ENCODE data around the gene BRPF1.
A peak's percentile ranks its signal among the peaks of the same experiment; 100 is the strongest.

BRPF1 gene

DNA sequence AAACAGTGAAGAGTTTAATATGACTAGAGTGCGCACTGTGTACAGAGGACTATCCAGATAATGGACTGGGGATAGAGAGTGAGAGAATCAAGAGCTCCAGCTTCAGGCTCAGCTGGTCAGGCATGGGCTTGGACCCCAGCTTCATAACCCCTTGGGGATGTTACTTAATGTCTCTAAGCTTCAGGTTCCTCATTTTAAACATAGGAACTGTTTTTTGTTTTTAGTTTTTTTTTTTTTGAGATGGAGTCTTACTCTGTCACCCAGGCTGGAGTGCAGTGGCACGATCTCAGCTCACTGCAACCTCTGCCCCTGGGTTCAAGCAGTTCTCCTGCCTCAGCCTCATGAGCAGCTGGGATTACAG, 9.9 kb upstream of the BRPF1 start:
- no peak overlapping the region for H2BK12ac ChIP-seq (ENCODE audit: low read length)
- H3K79me2 ChIP-seq (ENCODE audit: control insufficient read depth, insufficient read depth, low read length, poor library complexity) = no peaks in the 10 kb centered on the region
- no CpG with 5 or more reads among the region's 2 CpGs for WGBS (ENCODE audit: extremely low coverage, insufficient coverage, insufficient read length)

GRCh38 chr3:9725775-9726515, 5.6 kb upstream of the BRPF1 start:
- no CpG with 5 or more reads among the region's 4 CpGs for WGBS (ENCODE audit: extremely low coverage, insufficient coverage, insufficient read length)
- Histone ChIP-seq H3K4me3 (ENCODE audit: low read depth, low read length) (no peak overlapping the region), H2BK12ac (ENCODE audit: low read length) (no peak overlapping the region), H4K8ac (ENCODE audit: low read depth, low read length) (no peak overlapping the region), H3K14ac (ENCODE audit: low read length) (no peak overlapping the region), H3K9me3 (ENCODE audit: insufficient read depth, low read depth, low read length) (no peaks in the 10 kb centered on the region), H3K4ac (ENCODE audit: low read depth, low read length) (no peak overlapping the region), H3K4me1 (ENCODE audit: control insufficient read depth in 1 of 2, insufficient read depth in 2 of 2, low read length in 2 of 2) (no peaks in the 10 kb centered on the region), H3K36me3 (ENCODE audit: control insufficient read depth in 1 of 2, insufficient read depth in 2 of 2, low read length in 2 of 2) (no peaks in the 10 kb centered on the region), H4K91ac (ENCODE audit: low read depth, low read length) (no peak overlapping the region), H3K9ac (ENCODE audit: low read length) (no peak overlapping the region), H3K27ac (ENCODE audit: low read depth, low read length) (no peak overlapping the region), H3K79me1 (ENCODE audit: low read length) (peaks cover 1% of the 10 kb centered on the region), H2BK5ac (ENCODE audit: low read depth, low read length, poor library complexity) (no peak overlapping the region), H2AFZ (ENCODE audit: insufficient read depth, low read length, poor library complexity) (no peak overlapping the region), H3K18ac (ENCODE audit: low read length) (no peak overlapping the region), H2AK5ac (ENCODE audit: low read length) (no peak overlapping the region), H4K12ac (ENCODE audit: low read depth, low read length) (no peak overlapping the region), H3K79me2 (ENCODE audit: control insufficient read depth, insufficient read depth, low read length, poor library complexity) (no peaks in the 10 kb centered on the region), H3K23ac (ENCODE audit: low read length) (no peak overlapping the region), H3K4me2 (ENCODE audit: low read length) (no peak overlapping the region), H2BK120ac (ENCODE audit: insufficient read depth, low read length, poor library complexity) (no peak overlapping the region), H3K27me3 (ENCODE audit: insufficient read depth, low read length) (no peaks in the 10 kb centered on the region)
- no peak for DNase-seq

More for the DNA sequence above, 9.9 kb upstream of the BRPF1 start:
- Histone ChIP-seq H3K23ac (ENCODE audit: low read length) (no peak overlapping the region), H3K18ac (ENCODE audit: low read length) (no peak overlapping the region), H3K9ac (ENCODE audit: low read length) (no peak overlapping the region), H3K79me1 (ENCODE audit: low read length) (no peaks in the 10 kb centered on the region), H3K4me2 (ENCODE audit: low read length) (no peak overlapping the region), H3K9me3 (ENCODE audit: insufficient read depth, low read depth, low read length) (no peaks in the 10 kb centered on the region), H3K4me3 (ENCODE audit: low read depth, low read length) (no peak overlapping the region), H2BK5ac (ENCODE audit: low read depth, low read length, poor library complexity) (no peak overlapping the region), H2BK120ac (ENCODE audit: insufficient read depth, low read length, poor library complexity) (no peak overlapping the region), H4K91ac (ENCODE audit: low read depth, low read length) (no peak overlapping the region), H4K8ac (ENCODE audit: low read depth, low read length) (no peak overlapping the region), H4K12ac (ENCODE audit: low read depth, low read length) (no peak overlapping the region), H2AK5ac (ENCODE audit: low read length) (no peak overlapping the region), H3K36me3 (ENCODE audit: control insufficient read depth in 1 of 2, insufficient read depth in 2 of 2, low read length in 2 of 2) (no peaks in the 10 kb centered on the region), H3K4ac (ENCODE audit: low read depth, low read length) (no peak overlapping the region), H3K27me3 (ENCODE audit: insufficient read depth, low read length) (no peaks in the 10 kb centered on the region), H2AFZ (ENCODE audit: insufficient read depth, low read length, poor library complexity) (no peak overlapping the region), H3K4me1 (ENCODE audit: control insufficient read depth in 1 of 2, insufficient read depth in 2 of 2, low read length in 2 of 2) (no peaks in the 10 kb centered on the region), H3K27ac (ENCODE audit: low read depth, low read length) (no peak overlapping the region), H3K14ac (ENCODE audit: low read length) (no peak overlapping the region)
- no peak for DNase-seq

DNA sequence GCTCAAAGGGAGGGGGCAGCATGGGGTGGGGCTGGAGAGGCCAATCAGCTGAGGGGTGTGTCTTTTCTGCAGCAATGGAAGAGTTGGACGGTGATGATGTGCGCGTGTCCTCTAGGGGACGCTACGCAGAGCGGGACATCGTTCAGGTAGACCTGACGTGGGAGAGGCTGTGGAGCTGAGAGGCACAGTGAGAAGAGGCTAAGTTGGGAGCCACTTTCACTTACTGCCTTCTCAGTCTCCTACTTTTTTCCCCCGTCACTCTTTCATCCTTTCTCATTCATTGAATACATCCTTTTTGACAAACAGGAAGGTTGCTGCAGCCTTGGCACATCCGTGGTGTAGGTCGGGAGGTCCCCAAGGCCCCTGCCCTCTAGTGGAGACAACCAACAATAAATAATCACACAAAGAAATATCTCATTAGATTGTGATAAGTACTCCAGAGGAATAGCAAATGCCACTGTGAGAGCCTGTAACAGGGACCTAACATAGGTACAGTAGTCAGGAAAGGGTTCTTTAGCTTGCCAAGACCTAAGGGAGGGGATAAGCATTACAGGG, 4.4 kb upstream of the BRPF1 start:
- peak in 1 of 2 donors; percentile 12 for DNase-seq
- Histone ChIP-seq H4K12ac (ENCODE audit: low read depth, low read length) (no peak overlapping the region), H4K8ac (ENCODE audit: low read depth, low read length) (no peak overlapping the region), H3K14ac (ENCODE audit: low read length) (no peak overlapping the region), H2BK12ac (ENCODE audit: low read length) (no peak overlapping the region), H3K4me2 (ENCODE audit: low read length) (peak overlapping the region; percentile 21), H2BK5ac (ENCODE audit: low read depth, low read length, poor library complexity) (no peak overlapping the region), H2AK5ac (ENCODE audit: low read length) (no peak overlapping the region), H3K18ac (ENCODE audit: low read length) (no peak overlapping the region), H2BK120ac (ENCODE audit: insufficient read depth, low read length, poor library complexity) (no peak overlapping the region), H3K23ac (ENCODE audit: low read length) (no peak overlapping the region), H3K79me1 (ENCODE audit: low read length) (peaks cover 9% of the 10 kb centered on the region), H3K27me3 (ENCODE audit: insufficient read depth, low read length) (no peaks in the 10 kb centered on the region), H3K79me2 (ENCODE audit: control insufficient read depth, insufficient read depth, low read length, poor library complexity) (peaks cover 8% of the 10 kb centered on the region), H3K4ac (ENCODE audit: low read depth, low read length) (no peak overlapping the region), H3K36me3 (ENCODE audit: control insufficient read depth in 1 of 2, insufficient read depth in 2 of 2, low read length in 2 of 2) (no peaks in the 10 kb centered on the region), H3K27ac (ENCODE audit: low read depth, low read length) (no peak overlapping the region), H3K9me3 (ENCODE audit: insufficient read depth, low read depth, low read length) (no peaks in the 10 kb centered on the region), H3K4me3 (ENCODE audit: low read depth, low read length) (no peak overlapping the region), H2AFZ (ENCODE audit: insufficient read depth, low read length, poor library complexity) (no peak overlapping the region), H4K91ac (ENCODE audit: low read depth, low read length) (no peak overlapping the region), H3K9ac (ENCODE audit: low read length) (no peak overlapping the region), H3K4me1 (ENCODE audit: control insufficient read depth in 1 of 2, insufficient read depth in 2 of 2, low read length in 2 of 2) (no peaks in the 10 kb centered on the region)
- WGBS (ENCODE audit: extremely low coverage, insufficient coverage, insufficient read length) = no CpG with 5 or more reads among the region's 11 CpGs

DNA sequence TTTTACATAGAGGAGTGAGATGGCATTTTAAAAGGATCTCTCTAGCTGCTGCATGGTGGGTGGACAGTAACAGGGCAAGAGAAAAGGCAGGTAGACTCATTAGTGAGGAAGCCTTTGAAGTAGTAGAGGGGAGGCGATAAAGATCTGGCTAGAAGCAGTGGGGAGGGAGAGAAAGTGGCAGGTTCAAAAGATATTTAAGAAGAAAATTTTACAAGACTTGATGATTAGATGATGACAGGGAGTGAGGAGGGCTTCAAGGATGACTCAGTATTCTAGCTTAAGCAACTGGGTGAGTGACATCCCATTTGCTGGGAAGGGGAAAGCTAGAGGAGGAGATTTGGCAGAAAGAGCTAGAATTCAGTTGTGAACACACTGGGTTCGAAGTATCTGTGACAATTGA, 3.8 kb upstream of the BRPF1 start:
- H4K91ac ChIP-seq (ENCODE audit: low read depth, low read length) = no peak overlapping the region
- no peak overlapping the region for H3K23ac ChIP-seq (ENCODE audit: low read length)
- no peak overlapping the region for H2AFZ ChIP-seq (ENCODE audit: insufficient read depth, low read length, poor library complexity)
- no peak overlapping the region for H3K4ac ChIP-seq (ENCODE audit: low read depth, low read length)
- peaks cover 0 to 1% of the 10 kb centered on the region in 2 experiments for H3K36me3 ChIP-seq (ENCODE audit: control insufficient read depth in 1 of 2, insufficient read depth in 2 of 2, low read length in 2 of 2)
- no peak overlapping the region for H2AK5ac ChIP-seq (ENCODE audit: low read length)
- H3K79me1 ChIP-seq (ENCODE audit: low read length) = peaks cover 9% of the 10 kb centered on the region
- peaks cover 4 to 5% of the 10 kb centered on the region in 2 experiments for H3K4me1 ChIP-seq (ENCODE audit: control insufficient read depth in 1 of 2, insufficient read depth in 2 of 2, low read length in 2 of 2)
- no CpG with 5 or more reads among the region's 2 CpGs for WGBS (ENCODE audit: extremely low coverage, insufficient coverage, insufficient read length)
- no peak overlapping the region for H2BK12ac ChIP-seq (ENCODE audit: low read length)
- no peak for DNase-seq
- no peak overlapping the region for H2BK120ac ChIP-seq (ENCODE audit: insufficient read depth, low read length, poor library complexity)
- H3K27me3 ChIP-seq (ENCODE audit: insufficient read depth, low read length) = no peaks in the 10 kb centered on the region
- H3K27ac ChIP-seq (ENCODE audit: low read depth, low read length) = no peak overlapping the region
- H3K79me2 ChIP-seq (ENCODE audit: control insufficient read depth, insufficient read depth, low read length, poor library complexity) = peaks cover 14% of the 10 kb centered on the region
- no peak overlapping the region for H3K9ac ChIP-seq (ENCODE audit: low read length)
- H3K4me2 ChIP-seq (ENCODE audit: low read length) = no peak overlapping the region
- no peak overlapping the region for H3K4me3 ChIP-seq (ENCODE audit: low read depth, low read length)
- no peak overlapping the region for H4K8ac ChIP-seq (ENCODE audit: low read depth, low read length)
- H4K12ac ChIP-seq (ENCODE audit: low read depth, low read length) = no peak overlapping the region
- H3K18ac ChIP-seq (ENCODE audit: low read length) = no peak overlapping the region
- no peaks in the 10 kb centered on the region for H3K9me3 ChIP-seq (ENCODE audit: insufficient read depth, low read depth, low read length)
- H2BK5ac ChIP-seq (ENCODE audit: low read depth, low read length, poor library complexity) = no peak overlapping the region
- no peak overlapping the region for H3K14ac ChIP-seq (ENCODE audit: low read length)

Data from trophoblast cell (in vitro differentiated cells and primary cell).